Caki2 (cell line): Measurements from ENCODE around the gene COLEC12. TPM values are rescaled to one million over a fixed set of nuclear protein-coding genes. Genes with fewer than 3 reads are reported as not detected.

Source experiments
- DNase-seq: peaks from one replicate; pipeline ENCODE4 v3.0.0-alpha.2; 2015; ENCODE audit warnings: low read depth
- in situ Hi-C: cut with HindIII; loops from 2 replicates; pipeline ENCODE4 v1.10.0; 2016; ENCODE audit warnings: low sequenced_read_pairs, low pct_unique_long_range_greater_than_20kb, mixed read lengths
- total RNA-seq: library from RNA; depleted of rRNA; stranded (reverse); fragments of >200 nt; shearing (Covaris generic); gene quantifications from 2 replicates; pipeline ENCODE4 v1.2.3, GENCODE V29; 2014; ENCODE audit warnings: low replicate concordance

Gene COLEC12
- total RNA-seq, 1 experiment from 2014 or later: 0.57 TPM

GRCh38 chr18:360676-361075 is 139.8 kb downstream of the COLEC12 start:
- DNase-seq: no peak

GRCh38 chr18:356778-357177 is 143.7 kb downstream of the COLEC12 start:
- no peak for DNase-seq
- in situ Hi-C loops: no loop called here

More at GRCh38 chr18:360676-361075, 139.8 kb downstream of the COLEC12 start:
- in situ Hi-C loops: no loop called here

- DNase-seq: no peak
- in situ Hi-C loops: no loop called here
Measured at GRCh38 chr18:355678-356077, 144.8 kb downstream of the COLEC12 start.

GRCh38 chr18:354471-354870 is 146.0 kb downstream of the COLEC12 start:
- DNase-seq: no peak
- in situ Hi-C loops: no loop called here

- DNase-seq: no peak
Measured at GRCh38 chr18:354003-354402, 146.5 kb downstream of the COLEC12 start.

GRCh38 chr18:352438-352837 is 148.1 kb downstream of the COLEC12 start:
- no peak for DNase-seq
- in situ Hi-C loops: no loop called here

More at GRCh38 chr18:354003-354402, 146.5 kb downstream of the COLEC12 start:
- in situ Hi-C loops: no loop called here

- DNase-seq: no peak
- in situ Hi-C loops: no loop called here
Measured at GRCh38 chr18:350953-351572, 149.4 kb downstream of the COLEC12 start.

- DNase-seq: no peak
- in situ Hi-C loops: no loop called here
Measured at GRCh38 chr18:346600-346999, 153.9 kb downstream of the COLEC12 start.

- DNase-seq: no peak
- in situ Hi-C loops: no loop called here
Measured at GRCh38 chr18:341102-341501, 159.4 kb downstream of the COLEC12 start.

GRCh38 chr18:340044-340443 is 160.5 kb downstream of the COLEC12 start:
- in situ Hi-C loops: no loop called here
- no peak for DNase-seq

GRCh38 chr18:339200-339599 is 161.3 kb downstream of the COLEC12 start:
- DNase-seq: no peak
- in situ Hi-C loops: no loop called here

- in situ Hi-C loops: no loop called here
- DNase-seq: no peak
Measured at GRCh38 chr18:336713-337112, 163.8 kb downstream of the COLEC12 start.

GRCh38 chr18:335733-336132 is 164.8 kb downstream of the COLEC12 start:
- in situ Hi-C loops: no loop called here
- DNase-seq: no peak

GRCh38 chr18:334575-335132 is 165.8 kb downstream of the COLEC12 start:
- in situ Hi-C loops: no loop called here
- DNase-seq: no peak

GRCh38 chr18:332721-333510 is 167.6 kb downstream of the COLEC12 start:
- DNase-seq: no peak
- in situ Hi-C loops: no loop called here

GRCh38 chr18:332007-332406 is 168.5 kb downstream of the COLEC12 start:
- DNase-seq: no peak
- in situ Hi-C loops: no loop called here

- DNase-seq: no peak
Measured at GRCh38 chr18:331221-331821, 169.2 kb downstream of the COLEC12 start.

GRCh38 chr18:328928-329327 is 171.6 kb downstream of the COLEC12 start:
- DNase-seq: no peak
- in situ Hi-C loops: no loop called here

More at GRCh38 chr18:331221-331821, 169.2 kb downstream of the COLEC12 start:
- in situ Hi-C loops: no loop called here

GRCh38 chr18:326846-327245 is 173.7 kb downstream of the COLEC12 start:
- no peak for DNase-seq
- in situ Hi-C loops: no loop called here
